OCI-LY1 (cell line): ENCODE data around the gene OR10A6.

Experiments
- H2AFZ ChIP-seq: fragments of 200-600 bp; sonication (generic), shearing (Covaris generic); 2 replicates; pipeline ENCODE4 v1.6.0; 2014; ENCODE audit warnings: antibody characterized with exemption, mild to moderate bottlenecking, low read length
- H3F3A ChIP-seq: fragments of 200-600 bp; sonication (generic), shearing (Covaris generic); 2 replicates; pipeline ENCODE4 v1.6.0; 2014; ENCODE audit warnings: mild to moderate bottlenecking, antibody characterized with exemption, low read length, moderate library complexity; ENCODE audit not compliant: insufficient read depth
- H3K27ac ChIP-seq: fragments of 200-600 bp; sonication (generic); 2 replicates; pipeline ENCODE4 v1.5.1; 2014; ENCODE audit warnings: low read length, mixed run types, mild to moderate bottlenecking, low read depth; ENCODE audit not compliant: poor library complexity, severe bottlenecking
- H3K27me3 ChIP-seq: fragments of 200-600 bp; sonication (generic); 2 replicates; pipeline ENCODE4 v1.6.0; 2014; ENCODE audit warnings: antibody characterized with exemption, mild to moderate bottlenecking, low read length, moderate library complexity; ENCODE audit not compliant: insufficient read depth
- H3K36me3 ChIP-seq: fragments of 200-600 bp; sonication (generic); 2 replicates; pipeline ENCODE4 v1.6.1; 2014; ENCODE audit warnings: mild to moderate bottlenecking, antibody characterized with exemption, low read length, moderate library complexity, mixed read lengths; ENCODE audit not compliant: insufficient read depth
- H3K4me1 ChIP-seq: fragments of 200-600 bp; sonication (generic); 2 replicates; pipeline ENCODE4 v1.5.1; 2014; ENCODE audit warnings: mild to moderate bottlenecking, low read length, moderate library complexity; ENCODE audit not compliant: insufficient read depth, severe bottlenecking
- H3K4me2 ChIP-seq: fragments of 200-600 bp; sonication (generic), shearing (Covaris generic); 2 replicates; pipeline ENCODE4 v1.6.1; 2014; ENCODE audit warnings: low read length
- H3K4me3 ChIP-seq: fragments of 200-600 bp; sonication (generic); 2 replicates; pipeline ENCODE4 v1.5.1; 2014; ENCODE audit warnings: low read length, low read depth, mild to moderate bottlenecking, mixed read lengths; ENCODE audit not compliant: poor library complexity, severe bottlenecking
- H3K79me2 ChIP-seq: fragments of 200-600 bp; shearing (Covaris generic); 2 replicates; pipeline ENCODE4 v1.6.1; 2016; ENCODE audit warnings: mixed run types, low read length, mixed read lengths; ENCODE audit not compliant: insufficient read depth
- H3K9ac ChIP-seq: fragments of 200-600 bp; sonication (generic), shearing (Covaris generic); 2 replicates; pipeline ENCODE4 v1.6.1; 2014; ENCODE audit warnings: mild to moderate bottlenecking, low read length, mixed read lengths
- H3K9me2 ChIP-seq: fragments of 200-600 bp; sonication (generic), shearing (Covaris generic); 2 replicates; pipeline ENCODE4 v1.6.1; 2014; ENCODE audit warnings: low read depth, mild to moderate bottlenecking, low read length, mixed read lengths
- H3K9me3 ChIP-seq: fragments of 200-600 bp; shearing (Covaris generic); 2 replicates; pipeline ENCODE4 v1.6.1; 2014; ENCODE audit warnings: low read length, mixed read lengths
- H4K20me1 ChIP-seq: fragments of 200-600 bp; sonication (generic), shearing (Covaris generic); 2 replicates; pipeline ENCODE4 v1.6.0; 2016; ENCODE audit warnings: mild to moderate bottlenecking, low read length; ENCODE audit not compliant: insufficient read depth
- CTCF ChIP-seq: fragments of 200-600 bp; sonication (generic), shearing (Covaris generic); IDR thresholded peaks from 2 replicates; pipeline ENCODE4 v1.5.1; 2017; ENCODE audit warnings: mild to moderate bottlenecking, antibody characterized with exemption, low read length, moderate library complexity, mixed read lengths
- EZH2 ChIP-seq: fragments of 200-600 bp; sonication (generic), shearing (Covaris generic); IDR thresholded peaks from 2 replicates; pipeline ENCODE4 v1.8.0; 2017; ENCODE audit warnings: borderline replicate concordance, mixed run types, mild to moderate bottlenecking, antibody characterized with exemption, low read length, moderate library complexity, mixed read lengths

Gene OR10A6

GRCh38 chr11:7896009-7896785 is 34.9 kb downstream of the OR10A6 start:
- no peaks in the 10 kb centered on the region for H3K9me3 ChIP-seq
- no peaks in the 10 kb centered on the region for H3K36me3 ChIP-seq
- H3K4me3 ChIP-seq, result no peak overlapping the region
- H3K79me2 ChIP-seq, result no peaks in the 10 kb centered on the region
- no peak overlapping the region for H3K27ac ChIP-seq
- H3K27me3 ChIP-seq, result no peaks in the 10 kb centered on the region
- H3K4me2 ChIP-seq, result no peak overlapping the region
- no peak overlapping the region for H3K9ac ChIP-seq
- no peak overlapping the region for H2AFZ ChIP-seq
- no peak for TF ChIP-seq EZH2
- no peak for TF ChIP-seq CTCF
- no peaks in the 10 kb centered on the region for H3F3A ChIP-seq
- no peaks in the 10 kb centered on the region for H3K9me2 ChIP-seq
- H3K4me1 ChIP-seq, result peaks cover 22% of the 10 kb centered on the region
- H4K20me1 ChIP-seq, result no peaks in the 10 kb centered on the region

- TF ChIP-seq CTCF, result no peak
- no peak for TF ChIP-seq EZH2
- no peak overlapping the region for H2AFZ ChIP-seq
- no peak overlapping the region for H3K9ac ChIP-seq
- H4K20me1 ChIP-seq, result no peaks in the 10 kb centered on the region
- H3K4me2 ChIP-seq, result no peak overlapping the region
- no peaks in the 10 kb centered on the region for H3K27me3 ChIP-seq
- no peak overlapping the region for H3K4me3 ChIP-seq
- H3F3A ChIP-seq, result no peaks in the 10 kb centered on the region
- H3K4me1 ChIP-seq, result peaks cover 42% of the 10 kb centered on the region
- H3K9me2 ChIP-seq, result no peaks in the 10 kb centered on the region
- H3K36me3 ChIP-seq, result no peaks in the 10 kb centered on the region
- no peaks in the 10 kb centered on the region for H3K9me3 ChIP-seq
- no peaks in the 10 kb centered on the region for H3K79me2 ChIP-seq
- H3K27ac ChIP-seq, result no peak overlapping the region
Observed at GRCh38 chr11:7894251-7894650, 36.8 kb downstream of the OR10A6 start.

- no peak overlapping the region for H3K9ac ChIP-seq
- no peak overlapping the region for H2AFZ ChIP-seq
- H3K9me2 ChIP-seq, result no peaks in the 10 kb centered on the region
- H3K9me3 ChIP-seq, result no peaks in the 10 kb centered on the region
- no peaks in the 10 kb centered on the region for H3K79me2 ChIP-seq
- peaks cover 46% of the 10 kb centered on the region for H3K4me1 ChIP-seq
- no peaks in the 10 kb centered on the region for H3K27me3 ChIP-seq
- no peak overlapping the region for H3K4me3 ChIP-seq
- H4K20me1 ChIP-seq, result no peaks in the 10 kb centered on the region
- no peaks in the 10 kb centered on the region for H3K36me3 ChIP-seq
- no peak overlapping the region for H3K4me2 ChIP-seq
- H3K27ac ChIP-seq, result no peak overlapping the region
- TF ChIP-seq CTCF (no peak), EZH2 (no peak)
- no peaks in the 10 kb centered on the region for H3F3A ChIP-seq
Observed at GRCh38 chr11:7893796-7894195, 37.3 kb downstream of the OR10A6 start.
